Gastrocnemius medialis (tissue), 4 donors: ENCODE data around the gene ZKSCAN1. TPM values are rescaled to one million over a fixed set of nuclear protein-coding genes. Genes with fewer than 3 reads are reported as not detected.
"Not testable (repeated sequence)": the region's sequence is repeated elsewhere in the genome, so short reads cannot be mapped to it uniquely, and the experiment has no call there.

ENCODE experiments used
- ATAC-seq, 2 donors: fragments of 150-250 bp; one replicate each; pipeline ENCODE4 v1.9.1; 2016
- DNase-seq, 2 donors: peaks; one replicate each; pipeline ENCODE4 v3.0.0-alpha.2; 2019
- H3K27ac ChIP-seq, 4 donors: fragments of 200-600 bp; sonication (generic); 1 replicate in 1 of 4; 2 replicates in 3 of 4; pipeline ENCODE4 v1.5.1; 2016 to 2018; ENCODE audit warnings: mild to moderate bottlenecking in 2 of 4, moderate library complexity in 1 of 4
- H3K27me3 ChIP-seq, 3 donors: fragments of 200-600 bp; sonication (generic) in 2 of 3; 1 replicate in 1 of 3; 2 replicates in 2 of 3; pipeline versions ENCODE4 v1.5.1 to v1.6.0; 2016 to 2019; ENCODE audit warnings: mild to moderate bottlenecking in 1 of 3, moderate library complexity in 1 of 3
- H3K36me3 ChIP-seq, 2 donors: fragments of 200-600 bp; sonication (generic) in 1 of 2; one replicate each; pipeline ENCODE4 v1.5.1; 2017 to 2018
- H3K4me1 ChIP-seq, 2 donors: fragments of 200-600 bp; sonication (generic) in 1 of 2; one replicate each; pipeline ENCODE4 v1.5.1; 2016 to 2017; ENCODE audit warnings: mild to moderate bottlenecking in 2 of 2
- H3K4me3 ChIP-seq, 4 donors: fragments of 200-600 bp; sonication (generic) in 3 of 4; 1 replicate in 1 of 4; 2 replicates in 3 of 4; pipeline ENCODE4 v1.5.1; 2016 to 2019; ENCODE audit warnings: mild to moderate bottlenecking in 2 of 4
- H3K9me3 ChIP-seq, 3 donors: fragments of 200-600 bp; sonication (generic) in 2 of 3; 1 replicate in 1 of 3; 2 replicates in 2 of 3; pipeline ENCODE4 v1.5.1; 2016 to 2019
- POLR2A ChIP-seq, 2 donors: fragments of 450-650 bp; IDR thresholded peaks; one replicate each; pipeline ENCODE4 v1.6.1; 2017; ENCODE audit warnings: antibody characterized with exemption in 2 of 2, mild to moderate bottlenecking in 2 of 2, moderate library complexity in 2 of 2
- in situ Hi-C, 4 donors: fragments of 200-750 bp; cut with MboI; loops; one replicate each; pipeline versions ENCODE4 v1.15.0 to v1.8.0; 2017; ENCODE audit warnings: low sequenced_read_pairs in 4 of 4
- intact Hi-C: fragments of 100-400 bp; cut with DNase I; formaldehyde crosslinking; loops from one replicate; pipeline ENCODE4 v1.15.1; 2023; ENCODE audit warnings: low total_unique reads
- total RNA-seq, 4 donors: library from RNA; depleted of rRNA; stranded (reverse); fragments of >200 nt; gene quantifications; one replicate each; pipeline versions ENCODE4 v1.1.0 to v1.2.3, GENCODE V29; 2016
- TF ChIP-seq, protein P1 (sequence below), 5 experiments: fragments of 450-650 bp in 3 of 5; fragments of 200-600 bp in 2 of 5; sonication (generic) in 2 of 5; IDR thresholded peaks in 4 of 5; conservative IDR thresholded peaks in 1 of 5; 1 replicate in 4 of 5; 2 replicates in 1 of 5; pipeline ENCODE4 v1.5.1; 2016 to 2019; ENCODE audit warnings: antibody characterized with exemption in 5 of 5, mild to moderate bottlenecking in 3 of 5, moderate library complexity in 3 of 5

Gene ZKSCAN1
- total RNA-seq: 10 to 100 TPM; 15.0 to 17.7 (median 15.5) TPM

DNA sequence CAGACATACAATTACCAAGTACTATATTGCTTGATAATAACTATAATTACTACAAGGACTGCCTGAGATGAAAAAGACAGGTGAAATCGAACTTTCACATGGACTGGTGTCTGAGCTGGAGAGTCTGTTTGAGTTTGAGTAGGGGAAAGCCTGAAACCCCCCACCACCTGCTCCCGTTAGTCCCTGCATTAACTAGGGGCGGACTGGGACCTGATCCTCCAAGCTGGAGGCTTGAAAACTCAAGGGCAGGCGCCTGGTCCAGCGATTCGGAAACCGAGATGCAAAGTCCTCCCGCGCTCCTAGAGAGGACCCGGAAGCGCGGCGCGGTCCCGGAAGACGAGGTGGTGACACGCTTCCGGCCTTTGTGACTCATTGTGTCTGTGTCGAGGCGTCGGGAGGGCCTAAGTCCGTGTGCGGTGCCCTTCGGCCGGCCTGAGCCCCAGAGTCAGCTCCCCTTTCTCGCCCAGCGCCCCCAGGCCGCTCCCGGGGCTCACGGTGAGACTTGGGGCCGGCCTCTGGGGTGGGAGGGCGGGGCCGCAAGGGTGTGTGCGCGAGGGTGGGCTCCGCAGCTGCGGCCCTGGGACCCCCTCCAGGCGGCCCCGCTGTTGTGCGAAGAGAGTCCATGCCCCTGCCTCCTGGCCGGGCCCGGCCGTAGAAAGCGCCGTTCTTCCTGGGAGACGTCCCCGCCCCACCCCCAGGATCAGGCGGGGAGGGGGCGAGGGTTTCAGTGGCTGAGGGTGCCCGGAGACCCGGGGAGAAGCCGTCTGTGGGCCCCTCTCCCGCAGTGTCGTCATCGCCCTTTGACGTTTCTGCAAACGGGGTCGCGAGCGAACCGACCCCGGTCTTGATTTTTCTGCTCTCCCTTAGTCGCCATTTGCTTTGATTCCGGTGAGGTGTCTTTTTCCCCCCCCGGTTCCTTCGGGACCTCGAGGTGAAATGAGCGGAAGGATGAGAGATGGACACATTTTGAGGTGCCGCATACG, at the start of gene ZKSCAN1:
ZKSCAN1 (plus strand) TSS at position 365 of the 983 bp plus-strand sequence. CDS start 7,911 bp downstream, outside the sequence.
- H3K27me3 ChIP-seq: no peaks in the 10 kb centered on the region
- intact Hi-C loops: loop anchor here (1.0 to 10.0 kb wide), 3 partner anchors 34 to 109 kb away; partner anchors contain the start of genes MBLAC1, ZNF3 and ZSCAN21
- peak within 1 kb of the TSS; percentile 64 to 99 (median 94) for H3K4me3 ChIP-seq
- TF ChIP-seq POLR2A (IDR thresholded peaks at IDR 0.05): peak; percentile 85 to 87
- TF ChIP-seq, protein P1, sequence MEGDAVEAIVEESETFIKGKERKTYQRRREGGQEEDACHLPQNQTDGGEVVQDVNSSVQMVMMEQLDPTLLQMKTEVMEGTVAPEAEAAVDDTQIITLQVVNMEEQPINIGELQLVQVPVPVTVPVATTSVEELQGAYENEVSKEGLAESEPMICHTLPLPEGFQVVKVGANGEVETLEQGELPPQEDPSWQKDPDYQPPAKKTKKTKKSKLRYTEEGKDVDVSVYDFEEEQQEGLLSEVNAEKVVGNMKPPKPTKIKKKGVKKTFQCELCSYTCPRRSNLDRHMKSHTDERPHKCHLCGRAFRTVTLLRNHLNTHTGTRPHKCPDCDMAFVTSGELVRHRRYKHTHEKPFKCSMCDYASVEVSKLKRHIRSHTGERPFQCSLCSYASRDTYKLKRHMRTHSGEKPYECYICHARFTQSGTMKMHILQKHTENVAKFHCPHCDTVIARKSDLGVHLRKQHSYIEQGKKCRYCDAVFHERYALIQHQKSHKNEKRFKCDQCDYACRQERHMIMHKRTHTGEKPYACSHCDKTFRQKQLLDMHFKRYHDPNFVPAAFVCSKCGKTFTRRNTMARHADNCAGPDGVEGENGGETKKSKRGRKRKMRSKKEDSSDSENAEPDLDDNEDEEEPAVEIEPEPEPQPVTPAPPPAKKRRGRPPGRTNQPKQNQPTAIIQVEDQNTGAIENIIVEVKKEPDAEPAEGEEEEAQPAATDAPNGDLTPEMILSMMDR (IDR thresholded peaks at IDR 0.05 in 4 of 5, conservative IDR thresholded peaks at IDR 0.05 in 1 of 5): no peak
- H3K4me1 ChIP-seq: peaks cover 15 to 22% of the 10 kb centered on the region in 2 donors
- in situ Hi-C loops: no loop called here
- H3K27ac ChIP-seq: peak within 1 kb of the TSS; percentile 92 to 99 (median 98)
- DNase-seq (peak; percentile 79 to 84), ATAC-seq (peak; percentile 97)
- H3K9me3 ChIP-seq: no peaks in the 10 kb centered on the region
- H3K36me3 ChIP-seq: peaks cover 0 to 7% of the 10 kb centered on the region in 2 donors

DNA sequence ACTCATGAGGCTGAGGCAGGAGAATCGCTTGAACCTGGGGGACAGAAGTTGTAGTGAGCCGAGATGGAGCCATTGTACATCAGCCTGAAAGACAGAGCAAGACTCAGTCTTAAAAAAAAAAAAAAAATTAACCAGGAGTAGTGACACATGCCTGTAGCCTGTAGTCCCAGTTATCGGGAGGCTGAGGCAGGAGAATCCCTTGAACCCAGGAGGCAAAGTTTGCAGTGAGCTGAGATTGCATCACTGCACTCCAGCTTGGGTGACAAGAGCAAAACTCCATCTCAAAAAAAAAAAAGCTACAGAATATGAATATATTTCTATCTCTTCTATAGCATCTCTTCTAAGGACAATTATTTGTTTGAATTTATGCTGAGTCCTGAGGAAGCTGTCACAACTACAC, 46.1 kb upstream of the ZKSCAN1 start:
- no peak for TF ChIP-seq POLR2A (IDR thresholded peaks at IDR 0.05)
- TF ChIP-seq, protein P1 (IDR thresholded peaks at IDR 0.05 in 4 of 5, conservative IDR thresholded peaks at IDR 0.05 in 1 of 5): no peak
- no peaks in the 10 kb centered on the region for H3K9me3 ChIP-seq
- ATAC-seq (no peak), DNase-seq (no peak)
- peaks cover 0 to 20% (median 19%) of the 10 kb centered on the region in 3 donors for H3K27me3 ChIP-seq
- no peak overlapping the region for H3K4me3 ChIP-seq
- no peak overlapping the region for H3K27ac ChIP-seq
- H3K36me3 ChIP-seq: no peaks in the 10 kb centered on the region
- H3K4me1 ChIP-seq: no peaks in the 10 kb centered on the region
- in situ Hi-C loops: no loop called here
- intact Hi-C loops: no loop called here

DNA sequence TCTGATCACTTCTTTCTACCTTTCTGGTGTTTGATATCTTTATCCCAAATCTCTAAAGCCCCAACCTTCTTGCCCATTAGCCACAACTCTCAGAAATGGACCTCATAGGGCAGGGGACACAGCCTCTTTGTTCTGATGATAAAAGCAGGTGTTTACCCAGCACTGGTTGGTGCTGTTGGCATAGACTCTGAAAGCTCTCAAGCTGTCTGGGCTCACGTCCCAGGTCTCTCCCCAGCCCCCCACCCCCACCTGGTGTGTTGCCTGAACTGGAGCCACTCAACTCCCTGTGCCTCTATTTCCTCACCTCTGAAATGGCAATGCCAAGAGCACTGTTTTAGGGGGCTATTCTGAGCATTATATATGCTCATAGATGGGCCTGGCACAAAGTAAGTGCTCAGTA, 45.6 kb upstream of the ZKSCAN1 start:
- in situ Hi-C loops, H3K4me3 ChIP-seq, H3K36me3 ChIP-seq, H3K27ac ChIP-seq, intact Hi-C loops, H3K4me1 ChIP-seq, H3K9me3 ChIP-seq, DNase-seq, ATAC-seq: not testable (repeated sequence)
- peaks cover 0 to 17% (median 14%) of the 10 kb centered on the region in 3 donors for H3K27me3 ChIP-seq

DNA sequence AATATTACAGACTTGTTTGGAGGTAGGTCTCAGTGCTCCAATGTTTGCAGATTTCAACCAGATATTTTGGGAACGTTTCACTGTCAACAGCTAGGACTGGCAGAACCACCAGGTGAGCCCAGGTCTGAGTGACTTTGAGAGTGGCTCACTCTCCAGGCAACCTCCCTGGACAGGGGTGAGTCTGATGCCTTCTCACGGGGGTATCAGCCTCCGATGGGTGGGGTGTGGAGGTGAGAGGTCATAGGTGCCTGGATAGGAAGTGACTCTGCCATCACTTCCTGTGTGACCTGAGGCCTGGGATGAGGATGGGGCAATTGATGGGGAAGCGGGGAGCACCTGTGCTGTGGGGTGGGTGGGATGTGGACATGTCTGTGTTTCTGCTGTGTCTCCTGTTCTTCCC, 44.2 kb upstream of the ZKSCAN1 start:
- Histone ChIP-seq H3K4me3 (no peak overlapping the region), H3K36me3 (no peaks in the 10 kb centered on the region), H3K27ac (no peak overlapping the region), H3K27me3 (peaks cover 0 to 3% (median 2%) of the 10 kb centered on the region in 3 donors), H3K4me1 (no peaks in the 10 kb centered on the region), H3K9me3 (no peaks in the 10 kb centered on the region)
- ATAC-seq: no peak
- in situ Hi-C loops (no loop called here), intact Hi-C loops (no loop called here)
- DNase-seq: no peak
- no peak for TF ChIP-seq POLR2A (IDR thresholded peaks at IDR 0.05)
- TF ChIP-seq, protein P1 (IDR thresholded peaks at IDR 0.05 in 4 of 5, conservative IDR thresholded peaks at IDR 0.05 in 1 of 5): no peak

DNA sequence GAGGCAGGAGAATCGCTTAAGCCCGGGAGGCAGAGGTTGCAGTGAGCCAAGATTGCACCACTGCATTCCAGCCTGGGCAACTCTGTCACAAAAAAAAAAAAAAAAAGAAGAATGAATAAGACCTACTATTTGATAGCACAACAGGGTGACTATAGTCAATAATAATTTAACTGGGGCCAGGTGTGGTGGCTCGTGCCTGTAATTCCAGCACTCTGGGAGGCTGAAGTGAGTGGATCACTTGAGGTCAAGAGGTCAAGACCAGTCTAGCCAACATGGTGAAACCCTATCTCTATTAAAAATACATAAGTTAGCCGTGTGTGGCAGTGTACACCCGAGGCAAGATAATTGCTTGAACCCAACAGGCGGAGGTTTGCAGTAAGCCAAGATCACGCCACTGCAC, 41.6 kb upstream of the ZKSCAN1 start:
- not testable (repeated sequence) for DNase-seq, H3K36me3 ChIP-seq

More for the DNA sequence above, 41.6 kb upstream of the ZKSCAN1 start:
- H3K4me1 ChIP-seq, H3K4me3 ChIP-seq, H3K27me3 ChIP-seq, H3K9me3 ChIP-seq, intact Hi-C loops, H3K27ac ChIP-seq, ATAC-seq, in situ Hi-C loops: not testable (repeated sequence)
